GM19463 (cell line): ENCODE data around the gene NAA35.
"Not testable (repeated sequence)": the region's sequence is repeated elsewhere in the genome, so short reads cannot be mapped to it uniquely, and the experiment has no call there.

ENCODE experiments used
- ATAC-seq: cut with Tn5 transposase; IDR thresholded peaks from one replicate; pipeline ENCODE4 v1.9.1; 2021; ENCODE audit warnings: mild to moderate bottlenecking, moderate library complexity; ENCODE audit not compliant: unreplicated experiment

Gene NAA35

GRCh38 chr9:85940832-85941621, at the start of gene NAA35:
TSS of gene NAA35 (plus strand) at chr9:85941146. CDS start at chr9:85942160, 1,014 bp downstream.
- ATAC-seq, result peak; percentile 80

GRCh38 chr9:85892401-85892800, 48.5 kb upstream of the NAA35 start:
- no peak for ATAC-seq

- ATAC-seq, result peak; percentile 47
Observed at GRCh38 chr9:85895685-85896084, 45.3 kb upstream of the NAA35 start.

- ATAC-seq, result no peak
Observed at GRCh38 chr9:85897848-85898247, 43.1 kb upstream of the NAA35 start.

- ATAC-seq, result no peak
Observed at GRCh38 chr9:85898332-85898731, 42.6 kb upstream of the NAA35 start.

GRCh38 chr9:85899388-85899787, 41.6 kb upstream of the NAA35 start:
- no peak for ATAC-seq

DNA sequence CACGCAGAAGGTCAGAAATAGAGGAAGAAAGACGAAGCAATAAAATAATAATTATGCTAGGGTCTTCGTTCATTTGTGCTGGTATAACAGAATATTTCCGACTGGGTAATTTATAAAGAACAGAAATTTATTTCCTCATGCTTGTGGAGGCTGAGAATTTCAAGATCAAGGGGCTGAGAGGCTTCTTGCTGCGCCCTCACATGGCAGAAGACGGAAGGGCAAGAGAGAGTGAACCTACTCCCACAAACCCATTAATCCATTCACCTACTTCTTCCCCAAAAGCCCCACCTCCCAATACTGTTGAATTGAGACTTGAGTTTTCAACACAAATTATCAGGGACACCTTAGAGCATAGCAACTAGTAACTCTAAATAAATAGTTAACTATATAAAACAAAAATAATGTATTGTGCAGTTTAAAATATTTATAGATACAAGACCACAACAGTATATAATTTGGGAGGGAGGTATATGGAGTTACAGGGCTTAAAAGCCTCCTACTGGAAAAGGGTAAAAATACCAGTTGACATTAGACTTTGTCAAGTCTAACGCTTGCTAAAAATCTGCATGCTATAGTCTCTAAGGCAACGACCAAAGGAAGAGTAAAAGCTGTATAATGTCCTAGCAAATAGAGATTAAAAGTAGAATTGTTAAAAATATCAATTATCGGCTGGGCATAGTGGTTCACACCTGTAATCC, 40.3 kb upstream of the NAA35 start:
- no peak for ATAC-seq

DNA sequence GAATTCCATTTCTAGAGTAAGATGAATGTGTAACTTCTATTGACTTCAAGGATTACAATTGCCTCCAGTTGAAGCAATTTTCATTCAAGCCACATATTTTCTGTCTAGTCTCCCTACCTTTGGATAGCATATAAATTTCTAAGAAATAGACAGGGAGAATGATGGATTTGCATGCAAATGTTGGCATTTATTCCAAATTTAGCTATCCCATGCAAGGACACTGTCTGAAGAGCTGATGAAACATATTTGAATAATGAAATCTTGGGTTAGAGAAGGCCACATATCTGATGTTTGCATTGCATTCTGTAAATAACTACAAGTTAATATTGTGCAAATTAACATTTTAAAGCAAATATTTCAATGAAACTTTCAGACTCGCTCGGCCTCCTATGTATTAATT, 36.0 kb upstream of the NAA35 start:
- ATAC-seq, result no peak

- ATAC-seq, result no peak
Observed at GRCh38 chr9:85905957-85906356, 35.0 kb upstream of the NAA35 start.

- no peak for ATAC-seq
Observed at GRCh38 chr9:85909390-85909789, 31.6 kb upstream of the NAA35 start.

DNA sequence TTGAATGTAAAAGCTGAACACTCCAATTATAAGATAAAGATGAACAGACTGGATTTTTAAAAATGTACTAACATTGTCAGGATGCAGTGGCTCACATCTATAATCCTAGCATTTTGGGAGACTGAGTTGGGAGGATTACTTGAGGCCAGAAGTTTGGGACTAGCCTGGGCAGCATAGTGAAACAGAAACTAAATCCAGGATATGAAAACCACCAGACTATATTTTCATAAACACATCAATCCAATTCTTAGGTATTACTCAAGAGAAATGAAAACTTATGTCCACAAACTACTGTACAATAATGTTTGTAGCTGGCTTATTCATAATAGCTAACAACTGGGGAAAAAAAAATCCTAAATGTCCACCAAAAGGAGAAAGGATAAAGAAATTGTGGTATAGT, 26.8 kb upstream of the NAA35 start:
- ATAC-seq, result no peak

- no peak for ATAC-seq
Observed at GRCh38 chr9:85917756-85918155, 23.2 kb upstream of the NAA35 start.

- no peak for ATAC-seq
Observed at GRCh38 chr9:85925493-85925892, 15.5 kb upstream of the NAA35 start.

DNA sequence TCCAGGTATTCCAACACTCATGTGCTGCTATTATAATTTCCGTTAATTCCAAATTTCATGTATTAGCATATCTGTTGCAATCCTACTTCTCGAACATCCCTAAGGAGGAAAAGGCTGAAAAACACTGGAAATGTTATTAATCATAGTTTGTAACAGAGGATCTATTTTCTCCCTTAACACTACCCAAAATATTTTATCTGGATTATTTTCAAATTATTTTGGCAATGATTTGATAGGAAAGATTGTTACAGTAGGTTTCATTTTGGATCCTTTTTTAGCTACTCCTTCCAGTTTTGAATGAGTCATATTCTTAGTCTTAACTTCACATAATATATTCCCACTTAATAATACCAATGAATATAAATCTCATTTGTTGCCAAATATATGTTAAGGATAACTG, 13.9 kb upstream of the NAA35 start:
- ATAC-seq, result no peak

GRCh38 chr9:85931495-85931894, 9.5 kb upstream of the NAA35 start:
- ATAC-seq, result no peak

GRCh38 chr9:85935950-85936349, 5.0 kb upstream of the NAA35 start:
- ATAC-seq, result not testable (repeated sequence)

GRCh38 chr9:85940275-85940831, 593 bp upstream of the NAA35 start:
- ATAC-seq, result no peak

- no peak for ATAC-seq
Observed at GRCh38 chr9:85941622-85941940, 635 bp downstream of the NAA35 start.

GRCh38 chr9:85941966-85942912, 1.3 kb downstream of the NAA35 start:
- no peak for ATAC-seq

DNA sequence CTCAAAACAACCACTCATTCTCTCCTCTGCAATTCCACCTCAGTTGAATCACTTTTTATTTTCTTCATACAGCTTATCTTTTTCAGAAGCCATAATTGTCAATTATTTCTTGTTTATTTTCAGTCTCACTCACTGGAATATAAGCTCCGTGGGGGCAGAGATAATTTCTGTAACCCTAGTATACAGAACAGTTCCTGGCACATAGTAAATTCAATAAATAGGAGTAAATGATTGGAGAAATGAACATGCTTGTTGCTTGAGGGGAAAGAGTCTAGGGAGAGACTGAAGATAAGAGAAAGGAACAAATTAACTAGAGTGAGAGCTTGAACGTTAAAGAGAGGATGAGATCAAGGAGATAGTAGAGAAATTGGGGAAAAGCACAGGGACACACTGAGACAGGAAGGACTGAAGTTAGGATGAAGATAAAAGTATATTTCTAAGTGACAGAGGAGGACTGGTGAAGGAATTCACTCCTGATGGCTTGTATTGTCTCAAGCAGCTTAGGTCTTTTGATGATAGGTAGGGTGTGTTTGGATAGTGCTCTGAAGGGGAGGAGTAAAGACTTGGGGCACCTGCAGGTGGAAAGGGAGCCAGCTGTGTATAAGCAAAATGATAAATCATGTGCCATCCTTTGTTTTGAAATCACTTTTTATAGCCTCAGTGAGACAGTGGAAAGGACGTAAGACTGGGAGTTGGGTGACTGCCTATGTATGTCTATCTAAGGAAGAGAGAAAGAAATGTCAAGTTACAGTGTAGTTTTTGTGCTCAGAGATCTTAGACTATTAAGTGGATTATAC, 2.2 kb downstream of the NAA35 start:
- ATAC-seq, result no peak
